ENCODE measurements around the gene GATA6. TPM values are rescaled to one million over a fixed set of nuclear protein-coding genes. Genes with fewer than 3 reads are reported as not detected.
"Not testable (repeated sequence)": the region's sequence is repeated elsewhere in the genome, so short reads cannot be mapped to it uniquely, and the experiment has no call there.

GATA6 gene
- total and polyA plus RNA-seq, 2 experiments from 2014 or later, result 0.08 TPM; not detected in 1

- TF ChIP-seq CREB1 (CRISPR knock-in tag; IDR thresholded peaks at IDR 0.05; ENCODE audit: low read depth) (no peak), POLR2AphosphoS5 (IDR thresholded peaks at IDR 0.05; ENCODE audit: low read depth) (no peak), CTCF (conservative IDR thresholded peaks at IDR 0.05; ENCODE audit: low read depth in 2 of 2) (no peak), ZNF114 (CRISPR knock-in tag; IDR thresholded peaks at IDR 0.05) (no peak), NANOG (IDR thresholded peaks at IDR 0.05; ENCODE audit: borderline replicate concordance) (no peak), ZNF331 (CRISPR knock-in tag; IDR thresholded peaks at IDR 0.05; ENCODE audit: low read depth) (no peak), EZH2 (IDR thresholded peaks at IDR 0.05; ENCODE audit: low read depth, unreplicated experiment) (no peak)
Observed at GRCh38 chr18:22182884-22183697, 13.7 kb downstream of the GATA6 start (continued).

DNA sequence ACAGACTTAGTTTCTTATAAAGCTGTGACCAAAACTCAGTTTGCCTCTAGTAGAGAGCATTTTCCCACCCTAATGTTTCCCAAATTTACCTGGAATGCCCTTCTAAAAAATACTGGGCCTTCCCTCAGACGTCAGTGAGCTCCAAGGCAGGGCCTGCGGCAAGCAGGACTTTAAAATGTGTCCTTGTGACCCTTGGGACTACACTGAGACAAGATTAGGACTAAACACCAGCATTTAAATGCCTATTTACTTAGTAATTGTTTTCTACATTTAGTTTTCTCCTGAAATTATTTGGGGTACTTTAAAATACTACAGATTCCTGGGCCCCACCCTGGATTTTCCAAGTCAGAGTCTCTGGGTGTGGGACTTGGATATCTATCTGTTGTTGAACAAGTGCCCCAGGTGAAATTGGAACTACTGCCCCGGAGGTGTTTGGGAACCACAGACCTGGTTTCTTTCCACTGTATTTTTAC, 14.3 kb downstream of the GATA6 start:
- peaks cover 30% of the 10 kb centered on the region for H3K27me3 Mint-ChIP-seq (ENCODE audit: insufficient read depth, low read depth, poor library complexity)
- no peak overlapping the region for H3K27ac ChIP-seq (ENCODE audit: low read depth)

GRCh38 chr18:22184573-22184972, 15.2 kb downstream of the GATA6 start:
- H3K27me3 Mint-ChIP-seq (ENCODE audit: insufficient read depth, low read depth, poor library complexity), result peaks cover 21% of the 10 kb centered on the region
- H3K36me3 Mint-ChIP-seq (ENCODE audit: low read depth); DNase-seq (ENCODE audit: low spot score); H3K4me2 ChIP-seq; H3K36me3 ChIP-seq (ENCODE audit: insufficient read depth); H3K4me1 ChIP-seq (ENCODE audit: insufficient read depth); H4K20me1 ChIP-seq (replicated peaks; ENCODE audit: insufficient read depth); H2AFZ ChIP-seq; H3K4me1 Mint-ChIP-seq; H3F3A ChIP-seq (replicated peaks; ENCODE audit: low read depth); H3K79me2 ChIP-seq (replicated peaks; ENCODE audit: insufficient read depth); H3K4me3 Mint-ChIP-seq; H3K9me3 Mint-ChIP-seq; H3K27ac ChIP-seq (ENCODE audit: low read depth); H3K4me3 ChIP-seq; H3K27ac Mint-ChIP-seq; ATAC-seq; H3K9me2 ChIP-seq (ENCODE audit: insufficient read depth): not testable (repeated sequence)
- H3K27me3 ChIP-seq (ENCODE audit: insufficient read depth), result peaks cover 35% of the 10 kb centered on the region

More for the DNA sequence above, 14.3 kb downstream of the GATA6 start:
- no peaks in the 10 kb centered on the region for H3K9me2 ChIP-seq (ENCODE audit: insufficient read depth)
- H3K36me3 Mint-ChIP-seq (ENCODE audit: low read depth), result no peaks in the 10 kb centered on the region
- no peaks in the 10 kb centered on the region for H3K4me1 ChIP-seq (ENCODE audit: insufficient read depth)
- H3K36me3 ChIP-seq (ENCODE audit: insufficient read depth), result no peaks in the 10 kb centered on the region
- TF ChIP-seq, protein P1, sequence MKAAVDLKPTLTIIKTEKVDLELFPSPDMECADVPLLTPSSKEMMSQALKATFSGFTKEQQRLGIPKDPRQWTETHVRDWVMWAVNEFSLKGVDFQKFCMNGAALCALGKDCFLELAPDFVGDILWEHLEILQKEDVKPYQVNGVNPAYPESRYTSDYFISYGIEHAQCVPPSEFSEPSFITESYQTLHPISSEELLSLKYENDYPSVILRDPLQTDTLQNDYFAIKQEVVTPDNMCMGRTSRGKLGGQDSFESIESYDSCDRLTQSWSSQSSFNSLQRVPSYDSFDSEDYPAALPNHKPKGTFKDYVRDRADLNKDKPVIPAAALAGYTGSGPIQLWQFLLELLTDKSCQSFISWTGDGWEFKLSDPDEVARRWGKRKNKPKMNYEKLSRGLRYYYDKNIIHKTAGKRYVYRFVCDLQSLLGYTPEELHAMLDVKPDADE (IDR thresholded peaks at IDR 0.05), result no peak
- no peak for TF ChIP-seq STAT1 (IDR thresholded peaks at IDR 0.05; ENCODE audit: unreplicated experiment)
- TF ChIP-seq ZNF114 (CRISPR knock-in tag; IDR thresholded peaks at IDR 0.05), result no peak
- no peak for TF ChIP-seq POLR2AphosphoS5 (IDR thresholded peaks at IDR 0.05; ENCODE audit: low read depth)
- TF ChIP-seq NANOG (IDR thresholded peaks at IDR 0.05; ENCODE audit: borderline replicate concordance), result no peak
- no peak for TF ChIP-seq CTCF (conservative IDR thresholded peaks at IDR 0.05; ENCODE audit: low read depth in 2 of 2)
- no peak overlapping the region for H3K4me3 ChIP-seq
- H3K79me2 ChIP-seq (replicated peaks; ENCODE audit: insufficient read depth), result no peaks in the 10 kb centered on the region
- peaks cover 5% of the 10 kb centered on the region; the same call in 2 of the 3 replicates for H3K4me1 Mint-ChIP-seq
- no peak overlapping the region for H3K4me3 Mint-ChIP-seq
- no peaks in the 10 kb centered on the region for H3F3A ChIP-seq (replicated peaks; ENCODE audit: low read depth)
- peaks cover 44% of the 10 kb centered on the region for H3K27me3 ChIP-seq (ENCODE audit: insufficient read depth)
- DNase-seq (ENCODE audit: low spot score) (no peak), ATAC-seq (no peak)
- no peak overlapping the region for H3K27ac Mint-ChIP-seq
- H3K4me2 ChIP-seq, result no peak overlapping the region
- H2AFZ ChIP-seq, result no peak overlapping the region
- H4K20me1 ChIP-seq (replicated peaks; ENCODE audit: insufficient read depth), result no peaks in the 10 kb centered on the region; the same call in 1 of the 2 replicates
- no peaks in the 10 kb centered on the region for H3K9me3 Mint-ChIP-seq
